Heart left ventricle (tissue), 13 donors: ENCODE measurements around the gene C1orf35.

Experiments
- POLR2A ChIP-seq, 2 donors: fragments of 450-650 bp; IDR thresholded peaks; one replicate each; pipeline ENCODE4 v1.6.1; 2017; ENCODE audit warnings: antibody characterized with exemption in 2 of 2, mild to moderate bottlenecking in 2 of 2, moderate library complexity in 2 of 2
- TF ChIP-seq, protein P1 (sequence below), 12 donors: fragments of 200-600 bp; sonication (generic) in 4 of 12; IDR thresholded peaks; one replicate each; pipeline versions ENCODE4 v1.5.0 to v1.8.0; 2018 to 2022; ENCODE audit warnings: antibody characterized with exemption in 12 of 12, mild to moderate bottlenecking in 5 of 12
- donor health status: ischemic (EF 13 %, LVEDD 7.1; RV severe dilation, severe dysfunction).
- donor health status: DM: no; HTN: yes; CAD: no.
- donor health status: DM: no; HTN: no; CAD: no.
- donor health status: ischemic (EF 25% LVEDD 6.9; RV normal size, moderate dysfunction).
- donor health status: ischemic (EF 25% LVEDD 5.7; RV mildly dilated, moderate dysfunction).
- donor health status: ischemic (EF 35%, LVEDD 5.7; RV mildly dilated, moderate dysfunction).
- donor health status: nonischemic (EF 11% LVEDD 7.7; RV severe dilation, severe dysfunction).
- donor health status: DM: yes; HTN: yes; CAD: no.
- donor health status: PGD.
- donor health status: ischemic (EF 29% LVEDD 5.4; RV normal size, mild dysfunction).
- donor health status: nonischemic (EF 23%, LVEDD 6.1; RV moderate dilation, normal function).

DNA sequence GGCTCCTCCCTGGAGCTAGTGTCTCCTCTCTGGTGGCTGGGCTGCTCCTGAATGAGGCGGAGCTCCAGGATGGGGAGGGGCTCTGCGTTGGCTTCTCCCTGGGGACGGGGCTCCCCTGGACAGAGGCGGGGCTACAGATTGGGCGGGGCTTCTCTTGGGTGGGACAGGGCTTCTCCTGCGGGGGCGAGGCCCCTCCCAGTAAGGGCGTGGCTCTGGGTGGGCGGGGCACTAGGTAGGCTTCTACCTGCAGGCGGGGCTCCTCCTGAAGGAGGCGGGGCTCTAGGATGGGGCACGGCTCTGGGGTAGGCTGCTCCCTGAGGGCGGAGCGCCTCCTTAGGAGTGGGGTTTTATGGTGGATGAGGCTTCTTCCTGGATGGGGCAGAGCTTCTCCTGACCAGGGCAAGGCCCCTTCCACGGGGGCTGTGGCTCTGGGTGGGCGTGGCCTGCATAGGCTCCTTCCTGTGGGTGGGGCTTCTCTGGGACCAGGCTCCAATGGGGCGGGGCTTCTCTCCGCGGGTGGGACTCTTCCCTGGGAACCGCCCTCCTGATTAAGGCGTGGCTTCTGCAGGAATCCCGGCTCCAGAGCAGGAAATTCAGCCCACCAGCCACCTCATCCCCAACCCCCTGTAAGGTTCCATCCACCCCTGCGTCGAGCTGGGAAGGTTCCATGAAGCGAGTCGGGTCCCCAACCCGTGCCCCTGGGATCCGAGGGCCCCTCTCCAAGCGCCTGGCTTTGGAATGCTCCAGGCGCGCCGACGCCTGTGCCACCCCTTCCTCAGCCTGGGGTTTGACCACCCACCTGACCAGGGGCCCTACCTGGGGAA is 43.3 kb downstream of the C1orf35 start:
- TF ChIP-seq, protein P1, sequence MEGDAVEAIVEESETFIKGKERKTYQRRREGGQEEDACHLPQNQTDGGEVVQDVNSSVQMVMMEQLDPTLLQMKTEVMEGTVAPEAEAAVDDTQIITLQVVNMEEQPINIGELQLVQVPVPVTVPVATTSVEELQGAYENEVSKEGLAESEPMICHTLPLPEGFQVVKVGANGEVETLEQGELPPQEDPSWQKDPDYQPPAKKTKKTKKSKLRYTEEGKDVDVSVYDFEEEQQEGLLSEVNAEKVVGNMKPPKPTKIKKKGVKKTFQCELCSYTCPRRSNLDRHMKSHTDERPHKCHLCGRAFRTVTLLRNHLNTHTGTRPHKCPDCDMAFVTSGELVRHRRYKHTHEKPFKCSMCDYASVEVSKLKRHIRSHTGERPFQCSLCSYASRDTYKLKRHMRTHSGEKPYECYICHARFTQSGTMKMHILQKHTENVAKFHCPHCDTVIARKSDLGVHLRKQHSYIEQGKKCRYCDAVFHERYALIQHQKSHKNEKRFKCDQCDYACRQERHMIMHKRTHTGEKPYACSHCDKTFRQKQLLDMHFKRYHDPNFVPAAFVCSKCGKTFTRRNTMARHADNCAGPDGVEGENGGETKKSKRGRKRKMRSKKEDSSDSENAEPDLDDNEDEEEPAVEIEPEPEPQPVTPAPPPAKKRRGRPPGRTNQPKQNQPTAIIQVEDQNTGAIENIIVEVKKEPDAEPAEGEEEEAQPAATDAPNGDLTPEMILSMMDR (IDR thresholded peaks at IDR 0.05) = no peak
- TF ChIP-seq POLR2A (IDR thresholded peaks at IDR 0.05) = no peak
